HEK293 (cell line): Measurements from ENCODE around the gene DDC.

Source experiments
- CTCF ChIA-PET: fragments of 350-600 bp; formaldehyde crosslinking; extraction: SDS; loops from one replicate; lab custom pipeline; 2021; ENCODE audit warnings: antibody characterized with exemption; lab: Yijun Ruan, JAX
- POLR2A ChIA-PET: fragments of 300-600 bp; formaldehyde crosslinking; extraction: SDS; loops from one replicate; lab custom pipeline; 2020; ENCODE audit warnings: antibody characterized with exemption, inconsistent platforms; lab: Yijun Ruan, JAX
- H3K27ac ChIP-seq: fragments of 200-500 bp; sonication (Bioruptor generic); 2 replicates; pipeline ENCODE4 v1.5.1; 2014; ENCODE audit warnings: low read depth, low read length, control low read depth, inconsistent platforms; ENCODE audit errors: extremely low read depth
- H3K36me3 ChIP-seq, 2 experiments: fragments of 200-500 bp in 1 of 2; sonication (Bioruptor generic) in 1 of 2; 1 replicate in 1 of 2; 2 replicates in 1 of 2; pipeline ENCODE4 v1.5.1; 2014 to 2017; ENCODE audit warnings: inconsistent platforms in 2 of 2, low read length in 2 of 2; ENCODE audit not compliant: control insufficient read depth in 2 of 2, insufficient read depth in 1 of 2
- H3K4me1 ChIP-seq: fragments of 200-500 bp; sonication (Bioruptor generic); 2 replicates; pipeline ENCODE4 v1.5.1; 2014; ENCODE audit warnings: mild to moderate bottlenecking, low read length, inconsistent platforms; ENCODE audit not compliant: control insufficient read depth, insufficient read depth
- H3K4me3 ChIP-seq: 2 replicates; pipeline ENCODE4 v1.5.1; 2011; ENCODE audit warnings: low read depth, mild to moderate bottlenecking, control low read depth, low read length, moderate library complexity
- H3K9me3 ChIP-seq: fragments of 200-500 bp; sonication (Bioruptor generic); 2 replicates; pipeline ENCODE4 v1.5.1; 2014; ENCODE audit warnings: low read depth, low read length, inconsistent platforms; ENCODE audit not compliant: control insufficient read depth, insufficient read depth
- ATF2 ChIP-seq: fragments of 450-650 bp; formaldehyde crosslinking; IDR thresholded peaks from 2 replicates; pipeline ENCODE4 v1.5.1; 2016; ENCODE audit warnings: missing biosample characterization, missing genetic modification characterization, low read depth
- GFI1B ChIP-seq: fragments of 450-650 bp; formaldehyde crosslinking; IDR thresholded peaks from 2 replicates; pipeline ENCODE4 v1.5.1; 2016; ENCODE audit warnings: missing biosample characterization, missing genetic modification characterization
- GLIS1 ChIP-seq: fragments of 450-650 bp; formaldehyde crosslinking; IDR thresholded peaks from 2 replicates; pipeline ENCODE4 v1.5.1; 2016; ENCODE audit warnings: missing biosample characterization, missing genetic modification characterization
- KLF10 ChIP-seq: fragments of 450-650 bp; IDR thresholded peaks from 2 replicates; pipeline ENCODE4 v1.5.1; 2018; ENCODE audit warnings: missing biosample characterization, mild to moderate bottlenecking, missing genetic modification characterization
- MZF1 ChIP-seq: fragments of 450-650 bp; formaldehyde crosslinking; IDR thresholded peaks from 2 replicates; pipeline ENCODE4 v1.5.1; 2017; ENCODE audit warnings: missing biosample characterization, missing genetic modification characterization, borderline replicate concordance
- PATZ1 ChIP-seq: fragments of 450-650 bp; formaldehyde crosslinking; IDR thresholded peaks from 2 replicates; pipeline ENCODE4 v1.5.1; 2016; ENCODE audit warnings: missing biosample characterization, missing genetic modification characterization
- PRDM1 ChIP-seq: fragments of 450-650 bp; formaldehyde crosslinking; IDR thresholded peaks from 2 replicates; pipeline ENCODE4; 2016; ENCODE audit warnings: missing biosample characterization, missing genetic modification characterization
- REPIN1 ChIP-seq: fragments of 450-650 bp; formaldehyde crosslinking; IDR thresholded peaks from 2 replicates; pipeline ENCODE4 v1.5.1; 2017; ENCODE audit warnings: missing biosample characterization, missing genetic modification characterization, low read depth
- ZBTB1 ChIP-seq: fragments of 450-650 bp; formaldehyde crosslinking; IDR thresholded peaks from 2 replicates; pipeline ENCODE4 v1.5.1; 2016; ENCODE audit warnings: missing biosample characterization, missing genetic modification characterization
- ZBTB20 ChIP-seq: fragments of 450-650 bp; formaldehyde crosslinking; IDR thresholded peaks from 2 replicates; pipeline ENCODE4 v1.5.1; 2016; ENCODE audit warnings: missing biosample characterization, missing genetic modification characterization
- ZBTB49 ChIP-seq: fragments of 450-650 bp; formaldehyde crosslinking; IDR thresholded peaks from 2 replicates; pipeline ENCODE4 v1.5.1; 2016; ENCODE audit warnings: missing biosample characterization, missing genetic modification characterization, low read depth
- ZFHX2 ChIP-seq: fragments of 450-650 bp; formaldehyde crosslinking; conservative IDR thresholded peaks from 2 replicates; pipeline ENCODE4 v1.5.1; 2016; ENCODE audit warnings: missing biosample characterization, missing genetic modification characterization
- ZIC2 ChIP-seq: fragments of 450-650 bp; formaldehyde crosslinking; IDR thresholded peaks from 2 replicates; pipeline ENCODE4 v1.5.1; 2016; ENCODE audit warnings: missing biosample characterization, missing genetic modification characterization
- ZNF155 ChIP-seq: fragments of 450-650 bp; formaldehyde crosslinking; IDR thresholded peaks from 2 replicates; pipeline ENCODE4 v1.5.1; 2016; ENCODE audit warnings: missing biosample characterization, missing genetic modification characterization
- ZNF362 ChIP-seq: fragments of 450-650 bp; formaldehyde crosslinking; IDR thresholded peaks from 2 replicates; pipeline ENCODE4 v1.5.1; 2016; ENCODE audit warnings: missing biosample characterization, missing genetic modification characterization
- ZNF398 ChIP-seq: fragments of 450-650 bp; formaldehyde crosslinking; IDR thresholded peaks from 2 replicates; pipeline ENCODE4 v1.5.1; 2017; ENCODE audit warnings: missing biosample characterization, missing genetic modification characterization
- ZSCAN30 ChIP-seq: fragments of 450-650 bp; IDR thresholded peaks from 2 replicates; pipeline ENCODE4 v1.5.1; 2018; ENCODE audit warnings: missing biosample characterization, mild to moderate bottlenecking, missing genetic modification characterization, moderate library complexity
- ZSCAN5A ChIP-seq: fragments of 450-650 bp; formaldehyde crosslinking; IDR thresholded peaks from 2 replicates; pipeline ENCODE4 v1.5.1; 2016; ENCODE audit warnings: missing biosample characterization, missing genetic modification characterization
- ZXDB ChIP-seq: fragments of 450-650 bp; formaldehyde crosslinking; IDR thresholded peaks from 2 replicates; pipeline ENCODE4 v1.5.1; 2016; ENCODE audit warnings: missing biosample characterization, missing genetic modification characterization
- TF ChIP-seq, protein P1 (sequence below): fragments of 450-650 bp; formaldehyde crosslinking; IDR thresholded peaks from 2 replicates; pipeline ENCODE4 v1.5.1; 2016; ENCODE audit warnings: missing biosample characterization, missing genetic modification characterization

Gene DDC

GRCh38 chr7:50560865-50561351 lies 4.3 kb downstream of the DDC start:
- no peak overlapping the region for H3K4me3 ChIP-seq
- no peaks in the 10 kb centered on the region for H3K4me1 ChIP-seq
- TF ChIP-seq ZFHX2 (tag by site-specific recombination) (peak; percentile 46; the same call in 1 of the 2 replicates), KLF10 (no peak), ZIC2 (tag by site-specific recombination) (peak; percentile 50), ZNF398 (tag by site-specific recombination) (peak; percentile 23; the same call in 1 of the 2 replicates)
- TF ChIP-seq, all 188 proteins: peak for 3
- no peaks in the 10 kb centered on the region for H3K9me3 ChIP-seq
- H3K27ac ChIP-seq = no peak overlapping the region
- ChIA-PET POLR2A (no interaction called here), CTCF (no interaction called here)
- no peaks in the 10 kb centered on the region for H3K36me3 ChIP-seq

GRCh38 chr7:50559881-50560280 lies 5.3 kb downstream of the DDC start:
- no peaks in the 10 kb centered on the region for H3K9me3 ChIP-seq
- H3K27ac ChIP-seq = no peak overlapping the region
- TF ChIP-seq KLF10 = no peak
- TF ChIP-seq MZF1 = no peak
- TF ChIP-seq PRDM1 = no peak
- no peak for TF ChIP-seq REPIN1 (tag by site-specific recombination)
- no peak for TF ChIP-seq GLIS1 (tag by site-specific recombination)
- no peak for TF ChIP-seq ZBTB49 (tag by site-specific recombination)
- TF ChIP-seq ZBTB1 (tag by site-specific recombination) = no peak
- no peak for TF ChIP-seq ZNF362
- TF ChIP-seq ZXDB (tag by site-specific recombination) = no peak
- no peak for TF ChIP-seq ZSCAN30 (tag by site-specific recombination)
- TF ChIP-seq, protein P1, sequence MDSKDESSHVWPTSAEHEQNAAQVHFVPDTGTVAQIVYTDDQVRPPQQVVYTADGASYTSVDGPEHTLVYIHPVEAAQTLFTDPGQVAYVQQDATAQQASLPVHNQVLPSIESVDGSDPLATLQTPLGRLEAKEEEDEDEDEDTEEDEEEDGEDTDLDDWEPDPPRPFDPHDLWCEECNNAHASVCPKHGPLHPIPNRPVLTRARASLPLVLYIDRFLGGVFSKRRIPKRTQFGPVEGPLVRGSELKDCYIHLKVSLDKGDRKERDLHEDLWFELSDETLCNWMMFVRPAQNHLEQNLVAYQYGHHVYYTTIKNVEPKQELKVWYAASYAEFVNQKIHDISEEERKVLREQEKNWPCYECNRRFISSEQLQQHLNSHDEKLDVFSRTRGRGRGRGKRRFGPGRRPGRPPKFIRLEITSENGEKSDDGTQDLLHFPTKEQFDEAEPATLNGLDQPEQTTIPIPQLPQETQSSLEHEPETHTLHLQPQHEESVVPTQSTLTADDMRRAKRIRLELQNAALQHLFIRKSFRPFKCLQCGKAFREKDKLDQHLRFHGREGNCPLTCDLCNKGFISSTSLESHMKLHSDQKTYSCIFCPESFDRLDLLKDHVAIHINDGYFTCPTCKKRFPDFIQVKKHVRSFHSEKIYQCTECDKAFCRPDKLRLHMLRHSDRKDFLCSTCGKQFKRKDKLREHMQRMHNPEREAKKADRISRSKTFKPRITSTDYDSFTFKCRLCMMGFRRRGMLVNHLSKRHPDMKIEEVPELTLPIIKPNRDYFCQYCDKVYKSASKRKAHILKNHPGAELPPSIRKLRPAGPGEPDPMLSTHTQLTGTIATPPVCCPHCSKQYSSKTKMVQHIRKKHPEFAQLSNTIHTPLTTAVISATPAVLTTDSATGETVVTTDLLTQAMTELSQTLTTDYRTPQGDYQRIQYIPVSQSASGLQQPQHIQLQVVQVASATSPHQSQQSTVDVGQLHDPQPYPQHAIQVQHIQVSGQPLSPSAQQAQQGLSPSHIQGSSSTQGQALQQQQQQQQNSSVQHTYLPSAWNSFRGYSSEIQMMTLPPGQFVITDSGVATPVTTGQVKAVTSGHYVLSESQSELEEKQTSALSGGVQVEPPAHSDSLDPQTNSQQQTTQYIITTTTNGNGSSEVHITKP = no peak
- no peak for TF ChIP-seq GFI1B (tag by site-specific recombination)
- TF ChIP-seq ZNF155 = no peak
- no peak for TF ChIP-seq ZSCAN5A
- TF ChIP-seq PATZ1 (tag by site-specific recombination) = no peak
- no peak for TF ChIP-seq ZBTB20
- no peak for TF ChIP-seq ATF2
- H3K36me3 ChIP-seq = no peaks in the 10 kb centered on the region
- no peaks in the 10 kb centered on the region for H3K4me1 ChIP-seq
- POLR2A ChIA-PET = no interaction called here
- CTCF ChIA-PET = no interaction called here
- no peak overlapping the region for H3K4me3 ChIP-seq
